ENCODE measurements around the gene ALDH2.
"Not testable (repeated sequence)": the region's sequence is repeated elsewhere in the genome, so short reads cannot be mapped to it uniquely, and the experiment has no call there.

ALDH2 gene

DNA sequence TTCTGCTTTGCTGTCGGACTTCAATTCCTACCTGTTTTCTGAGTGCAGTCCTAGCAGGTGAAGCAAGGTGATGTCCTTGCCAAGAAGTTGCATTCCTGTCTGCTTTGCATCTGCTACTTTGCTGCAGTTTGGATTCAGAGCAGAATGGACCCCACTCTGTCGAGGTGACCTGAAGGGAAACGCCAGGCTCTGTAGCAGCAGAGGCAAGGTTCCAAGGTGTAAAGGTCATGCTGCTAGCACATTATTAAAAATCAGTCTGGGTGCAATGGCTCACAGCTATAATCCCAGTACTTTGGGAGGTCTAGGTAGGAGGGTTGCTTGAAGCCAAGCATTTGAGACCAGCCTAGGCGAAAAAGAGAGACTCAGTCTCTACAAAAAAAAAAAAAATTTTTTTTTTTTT is 17.3 kb upstream of the ALDH2 start:
- H3K4me3 Mint-ChIP-seq: no peak overlapping the region
- DNase-seq (ENCODE audit: low spot score in 2 of 2) (no peak), ATAC-seq (ENCODE audit: low read depth) (no peak)
- peaks cover 20% of the 10 kb centered on the region for H3K36me3 Mint-ChIP-seq
- no peak overlapping the region for H3K27ac Mint-ChIP-seq
- no peaks in the 10 kb centered on the region for H3K4me1 Mint-ChIP-seq
- H3K9me3 Mint-ChIP-seq: no peaks in the 10 kb centered on the region
- H3K27me3 Mint-ChIP-seq: no peaks in the 10 kb centered on the region

DNA sequence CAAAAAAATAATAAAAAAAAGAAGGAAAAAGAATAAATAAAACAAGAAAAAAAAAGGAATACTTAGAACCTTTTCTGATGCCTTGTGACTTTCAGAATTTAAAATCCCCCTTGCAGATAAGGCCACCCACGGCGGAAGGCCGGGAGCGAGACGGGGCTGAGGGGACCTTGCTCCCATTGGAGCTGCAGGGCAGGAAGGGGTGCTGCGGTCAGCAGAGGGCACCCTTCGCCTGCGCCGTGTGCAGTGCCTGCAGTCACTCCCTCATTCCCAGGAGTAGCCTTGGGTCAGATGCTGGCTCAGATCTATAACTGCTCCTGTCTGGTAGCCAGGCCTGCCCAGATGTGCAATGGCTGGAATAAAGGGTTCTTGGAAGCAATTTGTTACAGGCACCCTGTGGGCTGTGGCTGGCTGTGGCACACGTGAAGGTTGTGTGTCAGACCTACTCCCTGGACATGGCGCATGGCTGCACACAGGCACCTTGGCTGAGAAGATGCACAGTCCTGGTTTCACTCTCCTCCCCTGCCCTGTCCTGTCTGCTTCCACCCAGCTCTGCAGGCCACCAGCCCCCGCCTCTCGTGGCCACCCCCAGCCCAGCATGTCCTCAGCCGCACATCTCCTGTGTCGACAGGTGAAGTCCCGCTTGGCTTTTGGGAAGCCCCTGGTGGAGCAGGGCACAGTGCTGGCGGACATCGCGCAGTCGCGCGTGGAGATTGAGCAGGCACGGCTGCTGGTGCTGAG is 13.4 kb upstream of the ALDH2 start:
- ATAC-seq (ENCODE audit: low read depth): peak; percentile 51
- peaks cover 6% of the 10 kb centered on the region for H3K36me3 Mint-ChIP-seq
- H3K27me3 Mint-ChIP-seq: no peaks in the 10 kb centered on the region
- peak in 1 of 2 donors; percentile 21 for DNase-seq (ENCODE audit: low spot score in 2 of 2)
- peaks cover 8% of the 10 kb centered on the region for H3K4me1 Mint-ChIP-seq
- no peaks in the 10 kb centered on the region for H3K9me3 Mint-ChIP-seq
- H3K4me3 Mint-ChIP-seq: no peak overlapping the region
- H3K27ac Mint-ChIP-seq: peak overlapping the region; percentile 65

- no peak for DNase-seq (ENCODE audit: low spot score in 2 of 2)
- Mint-ChIP-seq H3K4me3 (no peak overlapping the region), H3K27ac (no peak overlapping the region), H3K9me3 (no peaks in the 10 kb centered on the region), H3K4me1 (peaks cover 12% of the 10 kb centered on the region), H3K36me3 (peaks cover 3% of the 10 kb centered on the region), H3K27me3 (no peaks in the 10 kb centered on the region)
- ATAC-seq (ENCODE audit: low read depth): no peak
These were observed 12.1 kb upstream of the ALDH2 start for GRCh38 chr12:111754671-111755070.

- Mint-ChIP-seq H3K27ac (no peak overlapping the region), H3K9me3 (no peaks in the 10 kb centered on the region), H3K27me3 (no peaks in the 10 kb centered on the region), H3K4me1 (peaks cover 23% of the 10 kb centered on the region), H3K4me3 (no peak overlapping the region), H3K36me3 (peaks cover 1% of the 10 kb centered on the region)
- DNase-seq (ENCODE audit: low spot score in 2 of 2): no peak
- ATAC-seq (ENCODE audit: low read depth): no peak
These were observed 10.5 kb upstream of the ALDH2 start for GRCh38 chr12:111756196-111756595.

- H3K27me3 Mint-ChIP-seq: no peaks in the 10 kb centered on the region
- no peak overlapping the region for H3K4me3 Mint-ChIP-seq
- DNase-seq (ENCODE audit: low spot score in 2 of 2): no peak
- peaks cover 1% of the 10 kb centered on the region for H3K36me3 Mint-ChIP-seq
- ATAC-seq (ENCODE audit: low read depth): no peak
- no peaks in the 10 kb centered on the region for H3K9me3 Mint-ChIP-seq
- no peak overlapping the region for H3K27ac Mint-ChIP-seq
- peaks cover 27% of the 10 kb centered on the region for H3K4me1 Mint-ChIP-seq
These were observed 10.1 kb upstream of the ALDH2 start for GRCh38 chr12:111756681-111757080.

DNA sequence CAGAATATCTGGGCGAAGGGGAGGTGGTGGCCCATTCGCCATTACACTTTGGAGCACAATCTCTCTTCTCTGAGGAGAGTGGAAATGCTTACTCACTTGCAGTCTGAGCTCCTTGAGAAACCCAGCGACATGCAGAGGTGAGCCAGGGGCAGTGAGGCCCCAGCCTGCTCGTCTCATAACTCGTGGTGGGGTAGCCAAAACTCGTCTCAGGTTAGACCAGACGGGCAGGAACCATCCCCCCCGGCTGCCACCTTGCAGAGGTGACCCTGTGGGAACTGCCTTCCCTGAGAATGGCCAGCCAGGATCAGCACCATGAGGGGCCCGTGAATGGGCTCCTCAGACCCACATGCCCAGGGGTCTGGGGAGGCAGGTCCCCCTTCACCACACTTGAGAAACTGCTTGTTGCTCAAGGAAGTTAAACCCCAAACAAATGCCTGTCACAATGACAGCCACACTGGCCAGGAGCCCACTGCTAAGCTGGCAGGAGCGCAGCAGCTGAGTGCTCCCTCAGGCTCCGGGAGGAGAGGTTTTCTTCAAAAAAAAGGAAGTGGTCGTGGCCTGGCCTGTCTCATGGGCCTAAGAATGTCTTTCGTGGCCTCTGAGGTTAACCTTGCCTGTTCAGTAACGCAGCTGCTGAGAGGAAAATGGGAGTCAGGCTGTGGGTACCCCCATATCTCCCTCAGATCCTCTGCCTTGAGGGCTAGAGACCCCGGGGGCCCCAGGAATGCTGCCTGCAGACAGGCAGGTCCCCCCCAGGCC is 9.2 kb upstream of the ALDH2 start:
- no peaks in the 10 kb centered on the region for H3K27me3 Mint-ChIP-seq
- H3K36me3 Mint-ChIP-seq: peaks cover 1% of the 10 kb centered on the region
- peaks cover 34% of the 10 kb centered on the region for H3K4me1 Mint-ChIP-seq
- H3K9me3 Mint-ChIP-seq: no peaks in the 10 kb centered on the region
- ATAC-seq (ENCODE audit: low read depth) (peak; percentile 70), DNase-seq (ENCODE audit: low spot score in 2 of 2) (no peak)
- no peak overlapping the region for H3K27ac Mint-ChIP-seq
- no peak overlapping the region for H3K4me3 Mint-ChIP-seq

- Mint-ChIP-seq H3K4me3 (no peak overlapping the region), H3K27ac (no peak overlapping the region), H3K4me1 (peaks cover 40% of the 10 kb centered on the region), H3K9me3 (no peaks in the 10 kb centered on the region), H3K27me3 (no peaks in the 10 kb centered on the region), H3K36me3 (peaks cover 1% of the 10 kb centered on the region)
- ATAC-seq (ENCODE audit: low read depth): no peak
- DNase-seq (ENCODE audit: low spot score in 2 of 2): no peak
These were observed 8.6 kb upstream of the ALDH2 start for GRCh38 chr12:111758120-111758561.

GRCh38 chr12:111759271-111759670 is 7.5 kb upstream of the ALDH2 start:
- Mint-ChIP-seq H3K4me1 (peaks cover 49% of the 10 kb centered on the region), H3K4me3 (no peak overlapping the region), H3K27ac (no peak overlapping the region), H3K27me3 (no peaks in the 10 kb centered on the region), H3K9me3 (no peaks in the 10 kb centered on the region), H3K36me3 (peaks cover 1% of the 10 kb centered on the region)
- ATAC-seq (ENCODE audit: low read depth) (no peak), DNase-seq (ENCODE audit: low spot score in 2 of 2) (no peak)

DNA sequence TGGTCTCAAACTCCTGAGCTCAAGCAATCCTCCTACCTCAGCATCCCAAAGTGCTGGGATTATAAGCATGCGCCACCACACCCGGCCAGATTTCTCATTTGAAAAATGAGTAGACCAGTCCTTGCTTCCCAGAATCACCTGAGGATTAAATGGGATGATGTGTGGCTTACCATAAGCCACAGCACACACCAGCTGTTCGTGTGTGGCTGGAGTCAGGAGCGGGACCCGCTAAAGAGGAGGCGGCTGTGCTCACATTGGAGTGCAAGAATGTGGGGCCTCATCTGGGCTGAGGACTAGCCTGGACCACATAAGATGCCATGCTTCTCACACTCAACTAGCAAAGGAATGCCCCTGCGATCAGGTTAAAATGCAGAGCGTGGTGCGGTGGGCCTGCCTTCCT is 6.7 kb upstream of the ALDH2 start:
- ATAC-seq (ENCODE audit: low read depth): no peak
- H3K4me3 Mint-ChIP-seq: no peak overlapping the region
- H3K36me3 Mint-ChIP-seq: peaks cover 1% of the 10 kb centered on the region
- H3K27ac Mint-ChIP-seq: no peak overlapping the region
- DNase-seq (ENCODE audit: low spot score in 2 of 2): no peak
- H3K9me3 Mint-ChIP-seq: no peaks in the 10 kb centered on the region
- H3K27me3 Mint-ChIP-seq: no peaks in the 10 kb centered on the region
- H3K4me1 Mint-ChIP-seq: peaks cover 55% of the 10 kb centered on the region

DNA sequence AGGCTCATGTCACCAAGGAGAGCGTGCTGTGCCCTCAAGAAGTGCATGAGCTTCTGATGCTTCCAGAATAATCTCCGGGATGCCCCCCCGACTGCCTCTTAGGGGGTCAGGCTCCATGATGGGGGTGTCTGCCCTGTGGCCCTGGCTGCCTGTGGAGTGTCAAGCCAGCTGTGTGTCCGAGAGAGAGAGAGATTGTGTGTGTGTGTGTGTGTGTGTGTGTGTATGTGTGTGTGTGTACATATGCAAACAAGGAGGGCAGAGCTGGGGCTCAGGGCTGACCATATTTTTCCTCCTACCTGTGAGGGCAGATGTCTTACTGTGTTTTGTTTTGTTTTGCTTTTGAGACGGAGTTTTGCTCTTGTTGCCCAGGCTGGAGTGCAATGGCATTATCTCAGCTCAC is 5.6 kb upstream of the ALDH2 start:
- Mint-ChIP-seq H3K4me1 (peaks cover 56% of the 10 kb centered on the region), H3K27ac (peak overlapping the region; percentile 88), H3K36me3 (no peaks in the 10 kb centered on the region), H3K9me3 (no peaks in the 10 kb centered on the region), H3K27me3 (no peaks in the 10 kb centered on the region), H3K4me3 (peak overlapping the region; percentile 77)
- ATAC-seq (ENCODE audit: low read depth) (peak; percentile 39), DNase-seq (ENCODE audit: low spot score in 2 of 2) (no peak)

DNA sequence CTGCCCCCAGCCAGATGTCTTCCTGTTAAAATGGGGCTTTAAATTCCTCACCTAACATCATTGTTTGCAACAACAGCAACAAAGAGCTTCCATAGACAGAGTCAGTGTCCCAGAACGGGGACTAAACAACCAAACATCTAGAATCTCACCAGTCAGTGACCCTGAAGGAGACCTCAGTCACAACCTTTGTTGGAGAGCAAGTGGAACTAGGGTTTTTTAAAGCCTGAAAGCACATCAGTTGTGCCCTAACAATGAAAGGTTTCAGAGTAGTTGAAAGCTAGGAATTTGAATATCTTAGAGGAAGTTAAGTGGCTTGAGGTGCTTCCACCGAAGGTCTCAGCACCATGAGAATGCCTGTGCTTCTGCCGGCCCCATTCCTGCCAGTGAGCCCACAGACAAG is 5.0 kb upstream of the ALDH2 start:
- peak overlapping the region; percentile 88 for H3K27ac Mint-ChIP-seq
- H3K27me3 Mint-ChIP-seq: peaks cover 2% of the 10 kb centered on the region
- H3K9me3 Mint-ChIP-seq: peaks cover 3% of the 10 kb centered on the region
- peak overlapping the region; percentile 77 for H3K4me3 Mint-ChIP-seq
- H3K36me3 Mint-ChIP-seq: peaks cover 2% of the 10 kb centered on the region
- DNase-seq (ENCODE audit: low spot score in 2 of 2) (no peak), ATAC-seq (ENCODE audit: low read depth) (peak; percentile 40)
- H3K4me1 Mint-ChIP-seq: peaks cover 60% of the 10 kb centered on the region

DNA sequence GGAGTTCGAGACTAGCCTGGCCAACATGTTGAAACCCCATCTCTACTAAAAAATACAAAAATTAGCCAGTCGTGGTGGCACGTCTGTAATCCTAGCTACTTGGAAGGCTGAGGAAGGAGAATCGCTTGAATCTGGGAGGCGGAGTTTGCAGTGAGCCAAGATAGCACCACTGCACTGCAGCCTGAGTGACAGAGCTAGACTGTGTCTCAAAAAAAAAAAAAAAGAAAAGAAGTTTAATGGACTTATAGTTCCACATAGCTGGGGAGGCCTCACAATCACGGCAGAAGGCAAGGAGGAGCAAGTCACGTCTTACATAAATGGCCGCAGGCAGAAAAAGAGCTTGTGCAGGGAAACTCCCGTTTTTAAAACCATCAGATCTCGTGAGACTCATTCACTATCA is 3.2 kb upstream of the ALDH2 start:
- Mint-ChIP-seq H3K27ac (peak overlapping the region; percentile 71), H3K4me3 (peak overlapping the region; percentile 50), H3K4me1 (peaks cover 59% of the 10 kb centered on the region)
- not testable (repeated sequence) for H3K27me3 Mint-ChIP-seq; H3K36me3 Mint-ChIP-seq; H3K9me3 Mint-ChIP-seq; DNase-seq (ENCODE audit: low spot score in 2 of 2); ATAC-seq (ENCODE audit: low read depth)

DNA sequence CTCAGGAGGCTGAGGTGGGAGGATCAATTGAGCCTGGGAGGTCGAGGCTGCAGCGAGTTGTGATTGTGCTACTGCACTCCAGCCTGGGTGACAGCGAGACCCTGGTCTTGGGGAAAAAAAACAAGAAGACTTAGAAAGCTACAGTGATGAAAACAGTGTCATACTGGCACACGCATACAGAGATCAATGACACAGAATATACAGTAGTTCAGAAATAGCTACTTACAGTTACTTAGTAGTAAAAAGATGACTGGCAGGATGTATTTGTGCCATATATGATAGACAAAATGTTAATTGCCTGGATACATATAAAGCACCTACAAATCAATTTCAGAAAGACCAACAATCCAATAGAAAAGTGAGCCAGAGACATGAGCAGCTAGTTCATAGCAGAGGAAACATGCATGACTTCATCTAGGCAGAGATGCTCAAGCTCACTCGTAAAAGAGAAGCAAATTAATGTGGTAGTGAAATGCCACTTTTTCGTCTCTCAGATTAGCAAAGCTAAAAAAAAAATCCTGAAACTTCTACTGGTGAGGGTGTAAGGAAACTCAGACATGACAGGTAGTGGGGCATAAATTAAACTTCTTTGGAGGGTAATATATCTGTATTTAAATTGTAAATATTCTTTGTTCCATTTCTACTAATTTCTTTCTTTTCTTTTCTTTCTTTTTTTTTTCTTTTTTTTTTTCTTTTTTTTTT is 2.5 kb upstream of the ALDH2 start:
- peak overlapping the region; percentile 71 for H3K27ac Mint-ChIP-seq
- DNase-seq (ENCODE audit: low spot score in 2 of 2) (no peak), ATAC-seq (ENCODE audit: low read depth) (peak; percentile 63)
- H3K4me3 Mint-ChIP-seq: peak overlapping the region; percentile 50
- H3K9me3 Mint-ChIP-seq: peaks cover 3% of the 10 kb centered on the region
- peaks cover 59% of the 10 kb centered on the region for H3K4me1 Mint-ChIP-seq
- H3K27me3 Mint-ChIP-seq: peaks cover 2% of the 10 kb centered on the region
- H3K36me3 Mint-ChIP-seq: peaks cover 2% of the 10 kb centered on the region

Data from memory B cell (primary cell).